Stomach (tissue), 9 donors: Measurements from ENCODE around the gene RIMS1. TPM values are rescaled to one million over a fixed set of nuclear protein-coding genes. Genes with fewer than 3 reads are reported as not detected.
"Not testable (repeated sequence)": the region's sequence is repeated elsewhere in the genome, so short reads cannot be mapped to it uniquely, and the experiment has no call there.

ENCODE experiments used
- DNase-seq, 2 donors: peaks; one replicate each; pipeline versions ENCODE4 v3.0.0 to v3.0.0-alpha.2; 2013 to 2019
- H3K27ac ChIP-seq, 5 donors: fragments of 200-600 bp in 4 of 5; sonication (generic) in 4 of 5; one replicate each; pipeline ENCODE4 v1.5.1; 2013 to 2019; ENCODE audit warnings: mild to moderate bottlenecking in 1 of 5, moderate library complexity in 1 of 5
- H3K27me3 ChIP-seq, 3 donors: fragments of 200-600 bp; sonication (generic); one replicate each; pipeline ENCODE4 v1.5.1; 2017 to 2019; ENCODE audit warnings: mixed run types in 1 of 3
- H3K36me3 ChIP-seq, 4 donors: fragments of 200-600 bp; sonication (generic); 1 replicate in 3 of 4; 2 replicates in 1 of 4; pipeline ENCODE4 v1.5.1; 2016 to 2019
- H3K4me1 ChIP-seq, 4 donors: fragments of 200-600 bp; sonication (generic); one replicate each; pipeline ENCODE4 v1.5.1; 2016 to 2019
- H3K4me3 ChIP-seq, 4 donors: fragments of 200-600 bp; sonication (generic) in 3 of 4; one replicate each; pipeline ENCODE4 v1.5.1; 2016 to 2019; ENCODE audit warnings: mild to moderate bottlenecking in 1 of 4
- H3K9me3 ChIP-seq, 4 donors: fragments of 200-600 bp; sonication (generic); one replicate each; pipeline ENCODE4 v1.5.1; 2016 to 2019
- EP300 ChIP-seq: sonication (generic); formaldehyde crosslinking; IDR thresholded peaks from one replicate; pipeline ENCODE4 v1.6.1; 2017; ENCODE audit warnings: antibody characterized with exemption
- POLR2A ChIP-seq, 4 donors: fragments of 450-650 bp; IDR thresholded peaks; one replicate each; pipeline ENCODE4 v1.6.1; 2016; ENCODE audit warnings: antibody characterized with exemption in 4 of 4, control low read depth in 2 of 4, mild to moderate bottlenecking in 1 of 4, moderate library complexity in 1 of 4
- POLR2AphosphoS5 ChIP-seq, 3 donors: sonication (generic); formaldehyde crosslinking; IDR thresholded peaks; one replicate each; pipeline ENCODE4 v1.6.1; 2016; ENCODE audit warnings: antibody characterized with exemption in 3 of 3
- WGBS, 5 donors: extraction: QIAGEN DNeasy Blood & Tissue Kit in 3 of 5; methylation state at CpG; one replicate each; pipeline versions ENCODE4 v1.1.5 to v1.1.7; 2013 to 2018; 5-methylcytosine and 5-hydroxymethylcytosine counted together
- intact Hi-C: fragments of 100-400 bp; cut with DNase I; formaldehyde crosslinking; loops from one replicate; pipeline ENCODE4 v1.15.1; 2023; ENCODE audit warnings: low total_unique reads
- polyA plus RNA-seq, 3 donors: library from polyadenylated mRNA; stranded (reverse); fragments of 200-250 nt; gene quantifications; one replicate each; pipeline ENCODE4 v1.2.3, GENCODE V29; 2013
- total RNA-seq, 5 donors: library from RNA; depleted of rRNA; stranded (reverse); fragments of >200 nt; gene quantifications; one replicate each; pipeline versions ENCODE4 v1.1.0 to v1.2.3, GENCODE V29; 2014 to 2016
- TF ChIP-seq, protein P1 (sequence below), 7 experiments: fragments of 450-650 bp in 4 of 7; fragments of 200-600 bp in 3 of 7; sonication (generic) in 3 of 7; IDR thresholded peaks; one replicate each; pipeline ENCODE4 v1.5.1; 2016 to 2019; ENCODE audit warnings: antibody characterized with exemption in 7 of 7, control low read depth in 2 of 7, mild to moderate bottlenecking in 1 of 7
- donor health status: healthy with polysubstance abuse.
- donor health status: Bipolar disorder and iron deficiency.
- donor health status: healthy.

Gene RIMS1
- total and polyA plus RNA-seq, 8 donors, result 0.13 to 45.2 (median 5.1) TPM

DNA sequence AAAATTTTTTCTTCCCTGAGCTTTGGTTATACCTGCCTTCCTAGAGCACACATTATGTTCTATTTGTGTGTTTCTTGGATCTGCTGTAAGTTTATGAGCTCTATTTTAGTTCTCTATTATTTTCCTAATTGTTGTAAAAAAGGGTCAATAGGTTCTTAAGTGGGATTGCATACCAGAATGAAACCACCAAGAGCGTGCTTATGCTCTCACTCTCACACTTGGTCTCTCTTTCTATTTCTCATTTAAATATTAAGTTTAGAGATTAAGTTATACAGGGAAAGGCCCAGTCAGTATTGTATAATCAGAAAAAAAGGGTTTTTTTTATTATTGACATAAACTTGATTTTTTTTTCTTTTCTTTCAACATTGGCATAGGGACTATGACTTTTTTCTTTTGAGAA is 96.8 kb downstream of the RIMS1 start:
- H3K27ac ChIP-seq, result no peak overlapping the region
- H3K9me3 ChIP-seq, result no peaks in the 10 kb centered on the region
- 71 to 90% (median 85%) methylated on average over 1 of the region's 1 CpG for WGBS, 5 donors
- H3K4me3 ChIP-seq, result no peak overlapping the region
- TF ChIP-seq POLR2A (IDR thresholded peaks at IDR 0.05) (no peak), POLR2AphosphoS5 (IDR thresholded peaks at IDR 0.05) (no peak), EP300 (no peak)
- TF ChIP-seq, protein P1, sequence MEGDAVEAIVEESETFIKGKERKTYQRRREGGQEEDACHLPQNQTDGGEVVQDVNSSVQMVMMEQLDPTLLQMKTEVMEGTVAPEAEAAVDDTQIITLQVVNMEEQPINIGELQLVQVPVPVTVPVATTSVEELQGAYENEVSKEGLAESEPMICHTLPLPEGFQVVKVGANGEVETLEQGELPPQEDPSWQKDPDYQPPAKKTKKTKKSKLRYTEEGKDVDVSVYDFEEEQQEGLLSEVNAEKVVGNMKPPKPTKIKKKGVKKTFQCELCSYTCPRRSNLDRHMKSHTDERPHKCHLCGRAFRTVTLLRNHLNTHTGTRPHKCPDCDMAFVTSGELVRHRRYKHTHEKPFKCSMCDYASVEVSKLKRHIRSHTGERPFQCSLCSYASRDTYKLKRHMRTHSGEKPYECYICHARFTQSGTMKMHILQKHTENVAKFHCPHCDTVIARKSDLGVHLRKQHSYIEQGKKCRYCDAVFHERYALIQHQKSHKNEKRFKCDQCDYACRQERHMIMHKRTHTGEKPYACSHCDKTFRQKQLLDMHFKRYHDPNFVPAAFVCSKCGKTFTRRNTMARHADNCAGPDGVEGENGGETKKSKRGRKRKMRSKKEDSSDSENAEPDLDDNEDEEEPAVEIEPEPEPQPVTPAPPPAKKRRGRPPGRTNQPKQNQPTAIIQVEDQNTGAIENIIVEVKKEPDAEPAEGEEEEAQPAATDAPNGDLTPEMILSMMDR (IDR thresholded peaks at IDR 0.05), result no peak
- no peak for DNase-seq
- no peaks in the 10 kb centered on the region for H3K27me3 ChIP-seq
- intact Hi-C loops, result no loop called here
- H3K4me1 ChIP-seq, result no peaks in the 10 kb centered on the region
- no peaks in the 10 kb centered on the region for H3K36me3 ChIP-seq

DNA sequence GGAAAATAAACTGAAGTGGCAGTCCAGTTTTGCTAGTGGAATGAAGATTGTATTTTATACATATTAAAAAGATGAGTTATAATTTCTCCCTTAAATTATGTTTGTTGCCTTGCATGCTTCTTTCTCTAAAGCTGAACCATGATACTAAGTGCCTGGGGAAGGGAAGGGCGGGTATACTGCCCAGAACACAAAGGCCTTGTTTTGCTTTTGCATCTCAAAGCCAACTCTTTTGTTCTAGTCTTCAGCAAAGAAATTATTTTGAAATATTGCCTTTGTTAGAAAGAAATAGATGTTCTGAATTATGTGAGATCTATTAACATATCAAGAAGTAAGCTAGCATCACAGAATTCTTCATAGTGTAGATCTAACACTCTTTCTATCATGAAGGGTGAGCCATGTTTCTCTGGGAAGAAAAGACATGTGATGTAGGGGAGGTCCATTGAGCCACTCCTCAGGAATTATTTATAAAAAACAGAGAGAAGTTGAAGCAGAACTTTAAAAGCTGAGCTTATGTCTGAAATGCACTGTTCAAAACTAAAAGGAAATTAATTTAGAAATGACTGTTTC is 108.4 kb downstream of the RIMS1 start:
- Histone ChIP-seq H3K4me1 (no peaks in the 10 kb centered on the region), H3K36me3 (no peaks in the 10 kb centered on the region), H3K4me3 (no peak overlapping the region), H3K9me3 (no peaks in the 10 kb centered on the region), H3K27me3 (no peaks in the 10 kb centered on the region), H3K27ac (no peak overlapping the region)
- TF ChIP-seq POLR2A (IDR thresholded peaks at IDR 0.05) (no peak), POLR2AphosphoS5 (IDR thresholded peaks at IDR 0.05) (no peak), EP300 (no peak)
- TF ChIP-seq, protein P1 (IDR thresholded peaks at IDR 0.05), result no peak
- intact Hi-C loops, result no loop called here
- DNase-seq, result no peak
- WGBS, 5 donors, result 56 to 89% (median 81%) methylated on average over 1 of the region's 1 CpG

DNA sequence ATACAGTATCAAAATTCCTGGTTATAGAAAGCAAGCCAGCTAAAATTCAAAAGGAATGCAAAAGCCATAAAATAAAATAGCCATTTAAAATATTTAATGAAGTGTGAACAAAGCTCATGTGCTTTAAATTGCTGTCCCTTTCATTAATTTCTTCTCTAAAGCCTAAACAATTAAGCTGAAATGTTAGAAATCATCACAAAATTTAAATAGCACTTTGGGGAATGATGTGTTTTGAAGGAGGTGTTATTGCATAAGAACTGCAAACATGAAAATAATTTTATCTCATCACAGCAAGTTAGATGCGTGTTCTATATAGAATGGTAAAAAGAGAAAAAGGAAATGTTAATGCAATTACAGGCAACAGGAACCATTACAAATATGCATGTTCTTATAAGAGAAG is 111.0 kb downstream of the RIMS1 start:
- no peak overlapping the region for H3K27ac ChIP-seq
- no peaks in the 10 kb centered on the region for H3K27me3 ChIP-seq
- H3K4me3 ChIP-seq, result no peak overlapping the region
- intact Hi-C loops, result no loop called here
- TF ChIP-seq EP300 (no peak), POLR2AphosphoS5 (IDR thresholded peaks at IDR 0.05) (no peak), POLR2A (IDR thresholded peaks at IDR 0.05) (no peak)
- TF ChIP-seq, protein P1 (IDR thresholded peaks at IDR 0.05), result no peak
- no peak for DNase-seq
- no peaks in the 10 kb centered on the region for H3K9me3 ChIP-seq
- H3K4me1 ChIP-seq, result no peaks in the 10 kb centered on the region
- WGBS, 5 donors, result 71 to 97% (median 79%) methylated on average over 1 of the region's 1 CpG
- H3K36me3 ChIP-seq, result no peaks in the 10 kb centered on the region

DNA sequence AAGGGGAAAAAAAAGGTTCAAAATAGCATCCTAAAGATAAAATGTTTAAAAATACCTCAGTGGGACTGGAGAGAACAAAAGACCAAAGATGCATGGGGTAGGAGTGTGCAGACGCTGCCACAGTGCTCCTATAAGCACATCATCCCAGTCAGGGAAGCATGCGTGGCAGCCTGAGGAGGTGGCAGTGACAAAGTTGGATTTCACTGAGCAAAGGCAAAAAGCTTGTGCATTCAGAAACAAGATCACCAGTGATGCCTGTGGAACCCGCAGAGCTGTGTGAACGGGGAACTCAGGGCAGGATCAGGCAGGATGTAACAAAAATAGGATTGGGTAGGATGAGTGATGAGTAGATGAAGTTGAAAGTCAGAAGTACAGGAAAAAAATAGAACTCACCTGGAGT is 116.1 kb downstream of the RIMS1 start:
- H3K4me1 ChIP-seq, result no peaks in the 10 kb centered on the region
- H3K36me3 ChIP-seq, result no peaks in the 10 kb centered on the region
- intact Hi-C loops, result no loop called here
- H3K27me3 ChIP-seq, result no peaks in the 10 kb centered on the region
- H3K9me3 ChIP-seq, result peaks cover 0 to 21% (median 8%) of the 10 kb centered on the region in 4 donors
- DNase-seq, result no peak
- TF ChIP-seq POLR2AphosphoS5 (IDR thresholded peaks at IDR 0.05) (no peak), POLR2A (IDR thresholded peaks at IDR 0.05) (no peak), EP300 (no peak)
- TF ChIP-seq, protein P1 (IDR thresholded peaks at IDR 0.05), result no peak
- 78 to 87% (median 84%) methylated on average over 4 of the region's 4 CpGs for WGBS, 5 donors
- H3K4me3 ChIP-seq, result no peak overlapping the region
- H3K27ac ChIP-seq, result no peak overlapping the region

DNA sequence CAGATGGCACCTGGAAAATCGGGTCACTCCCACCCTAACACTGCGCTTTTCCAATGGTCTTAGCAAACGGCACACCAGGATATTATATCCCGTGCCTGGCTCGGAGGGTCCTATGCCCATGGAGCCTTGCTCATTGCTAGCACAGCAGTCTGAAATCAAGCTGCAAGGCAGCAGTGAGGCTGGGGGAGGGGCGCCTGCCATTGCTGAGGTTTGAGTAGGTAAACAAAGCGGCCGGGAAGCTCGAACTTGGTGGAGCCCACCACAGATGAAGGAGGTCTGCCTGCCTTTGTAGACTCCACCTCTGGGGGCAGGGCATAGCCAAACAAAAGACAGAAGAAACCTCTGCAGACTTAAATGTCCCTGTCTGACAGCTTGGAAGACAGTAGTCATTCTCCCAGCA is 120.2 kb downstream of the RIMS1 start:
- H3K36me3 ChIP-seq, DNase-seq, H3K4me1 ChIP-seq, H3K27me3 ChIP-seq, H3K4me3 ChIP-seq, intact Hi-C loops, H3K27ac ChIP-seq: not testable (repeated sequence)
- WGBS, 5 donors, result 86 to 96% (median 89%) methylated on average over 9 of the region's 9 CpGs
- peaks cover 0 to 21% (median 8%) of the 10 kb centered on the region in 4 donors for H3K9me3 ChIP-seq
